ENCODE data around the gene SPDEF.

Gene SPDEF

GRCh38 chr6:34544776-34545471 is 11.2 kb downstream of the SPDEF start:
- DNase-seq (ENCODE audit: low spot score): no peak

GRCh38 chr6:34544052-34544604 is 12.0 kb downstream of the SPDEF start:
- no peak for DNase-seq (ENCODE audit: low spot score)

DNA sequence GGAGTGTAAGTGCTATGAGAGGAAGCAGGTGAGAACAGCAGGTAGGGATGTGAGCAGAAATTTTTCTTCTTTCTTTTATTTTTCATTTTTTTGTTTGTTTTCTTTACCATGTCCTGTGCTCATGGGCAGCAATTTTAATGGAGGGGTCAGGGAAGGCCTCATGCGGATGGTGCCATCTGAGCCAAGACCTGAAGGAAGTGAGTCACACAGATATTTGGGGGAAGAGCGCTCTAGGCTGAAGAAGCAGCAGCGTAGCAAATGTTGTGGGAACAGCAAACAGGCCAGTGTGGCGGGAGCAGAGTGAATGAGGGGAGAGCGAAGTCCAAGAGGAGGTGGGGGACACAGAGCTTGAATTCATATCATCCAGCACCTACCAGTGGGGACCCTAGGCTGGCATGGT is 12.7 kb downstream of the SPDEF start:
- DNase-seq (ENCODE audit: low spot score): no peak

DNA sequence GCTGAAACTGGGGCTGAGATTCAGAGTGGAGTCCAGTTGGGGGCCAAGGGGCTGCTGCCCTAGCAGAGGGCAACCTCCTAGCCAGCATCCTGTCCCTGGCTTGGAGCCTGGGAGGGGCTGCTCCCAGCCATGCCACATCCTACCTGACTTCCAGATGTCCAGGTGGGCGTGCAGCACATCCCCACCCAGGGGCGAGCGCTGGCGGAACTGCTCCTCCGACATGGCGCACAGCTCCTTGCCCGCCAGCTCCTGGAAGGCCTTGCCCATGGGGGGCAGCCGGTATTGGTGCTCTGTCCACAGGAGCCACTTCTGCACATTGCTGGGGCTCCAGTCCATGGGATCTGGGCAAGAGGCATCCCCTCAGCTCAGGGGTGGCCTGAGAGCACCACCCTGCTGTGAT is 15.3 kb downstream of the SPDEF start:
- DNase-seq (ENCODE audit: low spot score): no peak

DNA sequence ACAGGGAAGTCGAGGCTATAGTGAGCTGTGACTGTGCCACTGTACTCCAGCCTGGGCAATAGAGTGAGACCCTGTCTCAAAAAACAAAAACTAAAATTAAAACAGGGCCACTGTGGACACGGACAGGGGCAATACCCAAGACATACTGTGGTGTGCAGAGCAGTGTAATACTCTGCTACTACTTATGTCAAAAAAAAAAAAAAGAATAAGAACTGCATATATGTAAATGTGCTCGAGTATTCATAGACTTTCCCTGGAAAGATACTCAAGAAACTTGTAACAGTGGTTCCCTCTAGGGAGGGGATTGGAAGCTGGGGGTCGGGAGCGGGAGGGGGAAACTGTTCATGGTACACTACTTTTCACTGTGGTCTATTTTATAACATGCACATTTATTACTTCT is 15.9 kb downstream of the SPDEF start:
- no peak for DNase-seq (ENCODE audit: low spot score)

- DNase-seq (ENCODE audit: low spot score): no peak
These were observed 16.9 kb downstream of the SPDEF start for GRCh38 chr6:34539181-34539580.

- no peak for DNase-seq (ENCODE audit: low spot score)
These were observed 17.5 kb downstream of the SPDEF start for GRCh38 chr6:34538581-34538980.

- DNase-seq (ENCODE audit: low spot score): no peak
These were observed 18.1 kb downstream of the SPDEF start for GRCh38 chr6:34537922-34538550.

GRCh38 chr6:34536959-34537848 is 18.9 kb downstream of the SPDEF start:
- no peak for DNase-seq (ENCODE audit: low spot score)

- DNase-seq (ENCODE audit: low spot score): no peak
These were observed 19.7 kb downstream of the SPDEF start for GRCh38 chr6:34536251-34536958.

DNA sequence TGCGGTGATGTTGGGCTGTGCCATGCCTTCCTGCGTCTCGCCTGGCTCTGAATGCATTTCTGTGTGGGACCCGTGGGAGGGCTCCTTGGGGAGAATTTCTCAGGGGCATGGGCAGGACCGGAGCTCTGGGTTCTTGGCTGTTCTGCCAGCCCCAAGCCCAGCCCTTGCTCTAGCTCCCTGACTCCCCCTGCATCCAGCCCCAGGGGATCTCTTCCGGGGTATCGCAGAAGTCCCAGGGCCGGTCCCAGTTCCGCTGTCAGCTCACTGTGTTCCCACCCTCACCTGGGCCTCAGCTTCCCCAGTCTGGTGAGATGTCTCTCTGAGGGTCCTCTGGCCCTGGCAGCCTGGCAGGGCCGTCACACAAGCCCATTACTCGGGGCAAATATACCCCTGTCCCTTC is 20.5 kb downstream of the SPDEF start:
- no peak for DNase-seq (ENCODE audit: low spot score)

DNA sequence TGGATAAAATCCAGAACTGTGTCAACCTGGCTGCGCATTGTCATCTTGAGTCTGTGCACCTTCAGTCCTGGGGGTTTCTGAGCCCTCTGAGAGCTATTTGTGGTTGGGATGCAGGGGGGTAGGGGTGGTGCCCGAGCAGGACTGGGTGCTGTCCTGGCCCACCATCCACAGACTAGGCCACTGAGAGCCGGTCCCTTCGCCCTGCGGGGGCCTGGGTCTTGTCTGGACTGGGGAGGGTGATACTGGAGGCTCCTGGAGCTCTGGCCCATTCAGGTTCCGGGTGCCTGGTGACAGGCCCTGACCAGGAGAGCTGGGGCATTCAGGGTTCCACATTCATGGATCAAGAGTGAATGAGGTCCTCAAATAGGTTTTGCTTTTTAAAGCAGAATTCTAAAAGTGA is 20.9 kb downstream of the SPDEF start:
- no peak for DNase-seq (ENCODE audit: low spot score)

- DNase-seq (ENCODE audit: low spot score): no peak
These were observed 21.5 kb downstream of the SPDEF start for GRCh38 chr6:34534656-34535055.

- no peak for DNase-seq (ENCODE audit: low spot score)
These were observed 22.0 kb downstream of the SPDEF start for GRCh38 chr6:34534146-34534545.

- no peak for DNase-seq (ENCODE audit: low spot score)
These were observed 23.9 kb downstream of the SPDEF start for GRCh38 chr6:34532230-34532629.

GRCh38 chr6:34531580-34532201 is 24.4 kb downstream of the SPDEF start:
- no peak for DNase-seq (ENCODE audit: low spot score)

- no peak for DNase-seq (ENCODE audit: low spot score)
These were observed 25.3 kb downstream of the SPDEF start for GRCh38 chr6:34530753-34531365.

DNA sequence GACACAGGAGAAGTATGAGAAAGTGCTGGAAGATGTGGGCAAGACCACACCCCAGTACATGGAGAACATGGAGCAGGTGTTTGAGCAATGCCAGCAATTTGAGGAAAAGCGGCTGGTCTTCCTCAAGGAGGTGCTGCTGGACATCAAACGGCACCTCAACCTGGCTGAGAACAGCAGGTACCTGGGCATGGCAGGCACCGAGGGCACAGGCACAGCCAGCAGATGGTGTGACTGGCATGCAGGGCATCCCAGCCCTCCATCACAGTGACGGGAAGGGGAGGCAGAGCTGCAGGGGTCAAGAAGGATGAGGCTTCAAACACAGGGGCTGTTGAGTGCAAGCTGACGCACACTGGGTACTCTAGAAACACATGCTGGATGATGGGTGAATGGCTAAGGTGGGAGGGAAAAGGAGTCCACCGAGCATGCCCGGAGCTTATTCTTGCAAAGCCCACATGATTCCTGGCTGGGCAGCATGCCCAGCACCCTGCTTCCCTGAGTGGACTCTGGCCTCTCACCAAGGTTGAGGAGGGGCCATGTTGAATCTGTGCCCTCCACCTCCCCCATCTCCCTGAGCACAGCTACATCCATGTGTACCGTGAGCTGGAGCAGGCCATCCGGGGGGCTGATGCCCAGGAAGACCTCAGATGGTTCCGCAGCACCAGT is 26.3 kb downstream of the SPDEF start:
- no peak for DNase-seq (ENCODE audit: low spot score)

DNA sequence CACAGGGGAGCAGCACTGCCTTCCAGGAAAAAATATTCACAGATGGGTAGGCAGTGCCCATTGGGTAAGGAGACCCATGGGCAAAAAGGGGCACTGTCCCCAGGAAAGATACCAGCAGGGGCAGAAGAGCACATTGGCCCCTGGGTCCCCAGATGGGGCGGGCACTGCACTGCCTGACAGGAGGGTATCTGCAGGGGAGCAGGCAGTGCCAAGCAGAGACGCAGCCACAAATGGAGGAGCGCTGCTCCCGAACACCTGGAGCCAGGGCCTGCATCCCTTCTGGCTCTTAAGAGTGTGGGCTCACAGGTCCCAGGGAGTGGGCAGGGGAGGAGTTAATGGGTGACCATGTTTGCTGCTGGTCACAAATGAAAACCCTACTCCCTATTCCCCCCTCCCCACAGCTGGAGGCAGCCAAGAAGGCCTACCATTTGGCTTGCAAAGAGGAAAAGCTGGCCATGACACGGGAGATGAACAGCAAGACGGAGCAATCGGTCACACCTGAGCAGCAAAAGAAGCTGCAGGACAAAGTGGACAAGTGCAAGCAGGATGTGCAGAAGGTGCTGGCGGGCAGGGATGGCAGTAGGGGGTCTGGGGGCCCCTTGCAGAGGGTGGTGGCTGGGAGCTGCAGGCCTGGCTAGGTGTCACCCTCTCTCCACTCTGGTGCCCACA is 27.0 kb downstream of the SPDEF start:
- DNase-seq (ENCODE audit: low spot score): no peak
